Measurements from ENCODE around the gene CAB39.
"Not testable (repeated sequence)": the region's sequence is repeated elsewhere in the genome, so short reads cannot be mapped to it uniquely, and the experiment has no call there.

Gene CAB39

GRCh38 chr2:230716588-230716987 lies 3.9 kb downstream of the CAB39 start:
- no peak for DNase-seq

DNA sequence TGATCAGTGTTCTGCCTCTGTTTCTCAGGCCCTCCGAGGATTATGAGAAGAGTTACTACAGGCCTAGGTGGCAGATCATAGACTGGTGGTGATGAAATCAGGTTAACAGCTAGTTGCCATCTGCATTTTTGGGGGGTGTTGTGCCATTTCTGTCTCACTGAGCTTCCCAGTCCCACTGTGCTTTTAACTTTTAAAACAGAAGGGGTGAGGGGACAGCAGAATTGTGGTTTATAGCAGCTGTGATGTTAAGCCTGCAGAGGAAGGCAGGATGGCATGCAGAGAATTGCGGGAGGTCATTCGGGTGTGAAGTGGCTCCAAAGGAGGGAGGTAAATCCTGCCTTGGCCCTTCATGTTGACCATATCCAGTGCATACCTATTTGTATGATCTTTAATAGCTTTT lies 5.0 kb downstream of the CAB39 start:
- DNase-seq = no peak

- DNase-seq = no peak
These were observed 6.7 kb downstream of the CAB39 start for GRCh38 chr2:230719340-230719739.

DNA sequence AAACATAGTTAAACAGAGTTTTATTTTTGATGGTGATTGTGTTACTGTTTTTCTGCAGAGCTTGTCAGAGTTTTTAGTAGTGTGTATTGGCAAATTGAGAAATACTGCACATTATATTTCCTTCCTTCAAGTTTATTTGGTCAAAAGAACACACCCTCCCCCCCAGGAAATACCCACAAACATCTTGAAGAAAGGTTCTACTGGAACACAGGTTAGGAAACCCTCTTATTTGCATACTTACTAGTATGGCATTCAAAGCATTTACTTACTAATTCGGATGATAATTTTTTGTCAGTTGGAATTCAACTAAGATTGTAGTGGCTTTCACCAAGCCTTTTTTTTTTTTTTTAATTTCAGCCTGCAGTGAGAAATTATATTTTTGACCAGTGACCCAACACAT lies 9.1 kb downstream of the CAB39 start:
- DNase-seq = no peak

DNA sequence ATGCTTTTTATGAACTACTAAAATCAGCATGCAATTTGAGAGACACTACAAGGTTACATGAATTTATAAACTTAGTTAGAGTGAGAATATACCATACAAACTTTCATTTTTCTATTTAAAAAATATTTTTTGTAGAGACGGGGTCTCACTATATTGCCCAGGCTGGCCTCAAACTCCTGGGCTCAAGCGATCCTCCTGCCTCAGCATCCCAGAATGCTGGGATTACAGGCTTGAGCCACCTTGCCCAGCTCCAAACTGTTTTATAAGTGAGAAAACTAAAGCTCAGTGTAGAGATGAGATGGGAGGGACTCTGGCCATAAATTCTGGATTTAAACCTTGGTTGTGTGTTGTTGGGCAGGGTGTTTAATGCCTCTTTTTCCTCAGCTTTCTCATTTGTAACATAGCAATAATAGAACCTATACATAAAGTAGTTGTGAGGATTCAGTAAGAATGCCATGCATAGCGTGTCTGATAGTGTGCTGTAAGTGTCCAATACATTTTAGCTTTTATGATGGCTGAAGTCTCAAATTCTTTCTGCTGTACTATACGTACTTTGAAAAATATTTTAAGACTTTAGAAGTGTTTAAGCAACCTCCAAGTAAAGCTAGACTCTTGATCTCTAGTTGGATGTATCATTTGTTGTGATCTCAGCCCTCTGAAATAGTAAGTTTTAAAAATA lies 9.7 kb downstream of the CAB39 start:
- no peak for DNase-seq

DNA sequence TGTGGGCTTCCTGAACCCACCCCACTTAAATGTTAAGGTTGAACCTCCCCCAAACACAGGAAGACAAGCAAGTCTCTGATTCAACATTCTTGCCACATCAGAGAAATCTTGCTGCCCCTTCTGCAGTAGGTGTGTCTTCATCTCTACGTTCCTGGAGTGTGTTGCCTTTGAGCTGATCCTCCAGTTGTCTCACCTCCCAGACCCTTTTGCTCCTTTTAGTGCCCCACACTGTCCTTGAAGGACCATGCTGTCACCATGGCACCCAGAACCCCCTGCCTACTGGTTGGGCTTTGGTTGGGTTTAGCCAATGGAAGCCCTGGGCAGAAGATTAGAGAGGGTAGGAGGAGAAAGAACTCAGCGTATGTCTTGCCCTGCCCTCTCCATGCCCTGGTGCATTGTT lies 10.7 kb downstream of the CAB39 start:
- no peak for DNase-seq

DNA sequence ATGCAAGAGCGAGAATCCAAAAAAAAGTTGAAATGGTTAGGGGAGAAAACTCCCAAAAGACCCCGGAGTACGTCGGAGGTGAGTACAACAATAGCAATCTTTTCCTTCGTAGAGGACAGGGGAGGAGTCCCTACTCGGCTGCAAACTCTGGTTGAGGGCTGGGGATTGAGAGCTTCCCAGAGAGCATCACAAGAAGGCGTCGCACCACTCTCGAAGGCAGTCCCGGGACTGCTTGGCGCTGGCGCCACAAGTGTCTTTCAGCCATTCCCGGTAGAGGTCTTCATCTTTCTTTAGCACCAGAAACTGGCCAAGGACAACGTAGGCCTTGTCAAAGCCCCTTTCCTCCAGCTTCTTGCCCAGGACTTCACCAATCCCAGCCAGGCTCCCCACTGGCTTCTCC lies 12.3 kb downstream of the CAB39 start:
- not testable (repeated sequence) for DNase-seq

- DNase-seq = no peak
These were observed 18.9 kb downstream of the CAB39 start for GRCh38 chr2:230731512-230731911.

DNA sequence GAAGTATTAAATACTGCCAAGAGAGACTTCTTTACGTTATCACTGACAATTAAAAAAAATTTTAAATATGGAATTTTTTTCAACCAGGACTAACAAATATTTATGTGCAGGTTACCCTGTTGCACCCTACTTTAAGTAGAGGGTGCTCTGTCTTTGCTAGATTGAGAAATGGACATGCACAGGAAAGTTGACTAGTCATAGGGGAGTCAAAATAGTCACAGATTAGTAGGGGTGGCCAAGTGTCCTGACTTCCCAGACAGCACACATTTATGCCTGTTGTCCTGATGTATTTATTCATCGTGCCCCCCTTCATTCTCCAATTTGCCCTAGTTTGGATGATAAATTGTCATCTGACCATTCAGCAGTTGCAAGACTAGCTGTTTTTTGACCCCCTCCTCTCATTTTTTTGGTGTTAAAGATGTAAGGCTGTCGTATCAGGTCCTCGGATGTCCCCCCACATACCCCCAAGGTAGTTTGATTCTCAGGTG lies 20.3 kb downstream of the CAB39 start:
- DNase-seq = no peak

GRCh38 chr2:230734247-230735175 lies 21.9 kb downstream of the CAB39 start:
- DNase-seq = no peak

DNA sequence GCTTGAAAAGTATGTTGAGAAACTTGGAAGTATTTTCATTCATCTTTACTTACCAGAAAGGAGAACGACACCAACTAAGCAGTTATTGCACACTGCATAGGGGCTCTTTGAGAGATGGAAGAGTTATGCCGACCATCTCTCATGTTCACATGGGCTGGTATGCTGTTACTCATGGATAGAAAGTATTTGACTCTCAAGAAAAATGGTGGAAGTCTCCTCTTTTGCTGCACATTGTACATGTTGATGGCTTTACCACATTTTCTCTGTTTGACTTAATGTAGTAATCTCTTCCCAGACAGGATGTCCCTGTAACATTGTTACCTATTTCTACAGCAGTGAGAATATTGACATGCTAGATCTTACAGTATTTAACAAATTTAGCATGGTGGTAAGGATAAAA lies 23.2 kb downstream of the CAB39 start:
- no peak for DNase-seq

- no peak for DNase-seq
These were observed 24.7 kb downstream of the CAB39 start for GRCh38 chr2:230737300-230737699.

- no peak for DNase-seq
These were observed 25.2 kb downstream of the CAB39 start for GRCh38 chr2:230737791-230738226.

DNA sequence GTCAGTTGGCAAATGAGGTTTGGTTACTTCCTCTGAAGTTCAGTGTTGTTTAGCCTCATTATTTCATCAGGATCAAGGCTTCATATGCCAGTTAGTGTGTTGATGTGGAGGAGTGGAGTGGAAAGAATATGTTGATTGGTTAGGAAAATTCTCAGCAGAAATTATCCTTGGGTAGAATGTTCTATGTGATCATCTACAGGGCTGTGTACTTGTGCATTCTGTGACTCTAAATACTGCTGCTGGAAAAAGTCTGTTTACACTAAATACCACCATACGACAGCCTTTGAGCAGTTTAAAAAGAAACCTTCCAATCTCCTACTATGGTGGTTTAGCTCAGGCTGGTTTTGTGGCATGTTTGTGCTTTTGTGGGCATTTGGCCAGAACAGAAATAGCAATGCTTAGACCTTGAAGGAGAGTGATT lies 25.8 kb downstream of the CAB39 start:
- DNase-seq = no peak

GRCh38 chr2:230738924-230739323 lies 26.3 kb downstream of the CAB39 start:
- no peak for DNase-seq

DNA sequence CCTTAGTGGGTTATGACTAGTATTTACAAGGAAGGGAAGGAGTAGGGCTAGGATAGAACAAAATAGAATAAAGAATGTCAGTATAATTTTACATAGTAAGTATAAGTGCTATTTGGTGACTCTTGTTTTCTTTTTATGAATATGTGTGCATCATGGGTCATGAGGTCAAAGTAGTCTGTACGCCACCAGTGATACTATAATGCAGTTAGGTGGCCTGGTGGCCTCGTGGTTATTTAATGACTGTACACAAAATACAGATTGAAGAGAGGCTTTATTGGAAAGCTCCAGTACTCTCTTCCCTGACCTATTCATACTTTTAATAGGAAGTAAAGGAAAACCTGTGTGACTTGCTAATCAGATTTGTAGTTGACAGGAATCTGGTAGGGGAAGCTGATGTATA lies 27.3 kb downstream of the CAB39 start:
- no peak for DNase-seq

GRCh38 chr2:230742781-230743180 lies 30.1 kb downstream of the CAB39 start:
- DNase-seq = no peak

DNA sequence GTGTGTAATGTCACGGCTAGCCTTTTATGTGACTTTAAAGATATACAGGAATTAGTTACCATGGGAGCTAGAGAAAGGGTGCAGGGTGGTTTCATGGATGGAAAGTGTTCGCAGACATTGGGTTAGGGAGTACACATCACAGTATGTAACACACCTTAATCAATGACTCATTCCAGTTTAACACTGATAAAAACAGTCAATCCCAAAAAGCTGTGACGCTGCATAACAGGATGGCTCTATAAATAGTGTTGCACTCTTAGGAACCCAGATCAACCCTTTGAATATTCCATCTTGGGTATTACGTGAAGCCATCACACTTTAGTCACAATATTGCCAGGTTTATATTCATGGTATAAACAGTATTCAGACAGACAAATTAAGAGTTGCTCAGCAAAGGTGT lies 33.6 kb downstream of the CAB39 start:
- no peak for DNase-seq

GRCh38 chr2:230748087-230748486 lies 35.4 kb downstream of the CAB39 start:
- DNase-seq = no peak

- no peak for DNase-seq
These were observed 36.5 kb downstream of the CAB39 start for GRCh38 chr2:230749111-230749510.

DNA sequence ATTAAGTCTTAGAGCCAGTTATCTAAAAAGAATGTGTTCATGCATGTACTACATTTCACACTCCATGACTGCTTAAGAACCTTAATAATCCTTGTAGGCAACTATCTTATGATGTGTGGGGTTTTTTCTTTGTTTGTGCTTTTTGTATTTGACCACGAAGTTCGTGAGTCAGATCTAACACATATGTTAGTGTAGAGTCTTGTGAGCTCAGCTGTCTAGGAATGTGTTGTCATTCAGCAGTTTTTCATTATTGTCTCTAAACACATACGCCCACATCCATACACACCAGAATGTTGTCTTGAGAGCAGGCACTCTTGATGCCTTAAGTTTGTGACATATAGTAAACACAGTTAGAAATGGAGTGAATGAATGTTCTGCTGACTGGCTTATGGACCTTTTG lies 38.4 kb downstream of the CAB39 start:
- DNase-seq = no peak

- DNase-seq = no peak
These were observed 41.6 kb downstream of the CAB39 start for GRCh38 chr2:230754200-230754599.

DNA sequence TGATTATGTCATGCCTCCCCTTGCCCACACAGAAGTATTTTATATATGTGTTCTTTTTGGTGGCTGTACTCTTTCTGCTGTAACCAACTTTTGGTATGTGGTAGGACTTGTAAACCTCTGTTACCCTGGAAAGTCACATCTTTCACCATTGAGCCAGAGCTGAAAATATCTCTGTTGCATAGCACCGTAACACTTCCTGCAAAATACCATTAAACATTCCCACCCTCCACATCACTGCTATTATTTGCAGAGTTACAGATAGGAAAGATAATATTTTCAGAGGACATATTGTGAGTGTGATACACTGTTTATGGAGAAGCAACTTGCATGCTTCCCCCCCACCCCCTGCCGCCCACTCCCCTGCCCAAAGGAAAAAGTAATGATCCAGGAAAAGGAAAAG lies 44.8 kb downstream of the CAB39 start:
- no peak for DNase-seq

Measured in NCI-H1417 treated with DMSO at 0.1 percent for 48 hours (cell line).